SHP77 (cell line): ENCODE results near the gene CPM.
"Not testable (repeated sequence)": the region's sequence is repeated elsewhere in the genome, so short reads cannot be mapped to it uniquely, and the experiment has no call there.

Experiments
- DNase-seq, 2 experiments: peaks; one replicate each; lab custom pipeline; 2025; lab: John Stamatoyannopoulos, UW

Gene CPM

DNA sequence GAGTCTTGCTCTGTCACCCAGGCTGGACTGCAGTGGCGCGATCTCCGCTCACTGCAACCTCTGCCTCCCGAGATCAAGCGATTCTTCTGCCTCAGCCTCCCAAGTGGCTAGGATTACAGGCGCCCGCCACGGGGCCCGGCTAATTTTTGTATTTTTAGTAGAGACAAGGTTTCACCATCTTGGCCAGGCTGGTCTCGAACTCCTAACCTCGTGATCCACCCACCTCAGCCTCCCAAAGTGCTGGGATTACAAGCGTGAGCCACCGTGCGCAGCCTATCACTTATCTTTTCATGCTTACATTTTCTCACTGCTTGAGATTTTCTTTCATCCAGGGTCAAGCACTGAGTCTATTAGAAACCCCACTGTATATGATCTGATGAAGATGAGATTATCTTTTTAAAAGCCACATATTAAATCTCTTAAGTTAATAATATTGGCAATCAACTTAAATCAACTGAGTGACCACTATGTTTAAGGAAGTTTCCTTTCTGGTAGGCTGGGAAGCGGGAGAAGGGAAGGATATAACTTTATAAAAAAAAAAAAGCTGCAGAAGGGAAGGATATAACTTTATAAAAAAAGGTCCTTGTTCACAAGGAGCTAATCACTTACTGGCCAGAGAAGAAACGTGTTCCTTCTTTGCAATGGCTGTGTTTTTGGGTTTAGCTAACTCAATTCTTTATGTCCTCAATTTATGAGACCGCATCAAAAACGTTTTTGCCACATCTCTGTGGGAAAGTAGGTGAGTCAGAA, 126.3 kb downstream of the CPM start:
- no peak for DNase-seq

GRCh38 chr12:68805592-68806120, 127.3 kb downstream of the CPM start:
- no peak for DNase-seq

DNA sequence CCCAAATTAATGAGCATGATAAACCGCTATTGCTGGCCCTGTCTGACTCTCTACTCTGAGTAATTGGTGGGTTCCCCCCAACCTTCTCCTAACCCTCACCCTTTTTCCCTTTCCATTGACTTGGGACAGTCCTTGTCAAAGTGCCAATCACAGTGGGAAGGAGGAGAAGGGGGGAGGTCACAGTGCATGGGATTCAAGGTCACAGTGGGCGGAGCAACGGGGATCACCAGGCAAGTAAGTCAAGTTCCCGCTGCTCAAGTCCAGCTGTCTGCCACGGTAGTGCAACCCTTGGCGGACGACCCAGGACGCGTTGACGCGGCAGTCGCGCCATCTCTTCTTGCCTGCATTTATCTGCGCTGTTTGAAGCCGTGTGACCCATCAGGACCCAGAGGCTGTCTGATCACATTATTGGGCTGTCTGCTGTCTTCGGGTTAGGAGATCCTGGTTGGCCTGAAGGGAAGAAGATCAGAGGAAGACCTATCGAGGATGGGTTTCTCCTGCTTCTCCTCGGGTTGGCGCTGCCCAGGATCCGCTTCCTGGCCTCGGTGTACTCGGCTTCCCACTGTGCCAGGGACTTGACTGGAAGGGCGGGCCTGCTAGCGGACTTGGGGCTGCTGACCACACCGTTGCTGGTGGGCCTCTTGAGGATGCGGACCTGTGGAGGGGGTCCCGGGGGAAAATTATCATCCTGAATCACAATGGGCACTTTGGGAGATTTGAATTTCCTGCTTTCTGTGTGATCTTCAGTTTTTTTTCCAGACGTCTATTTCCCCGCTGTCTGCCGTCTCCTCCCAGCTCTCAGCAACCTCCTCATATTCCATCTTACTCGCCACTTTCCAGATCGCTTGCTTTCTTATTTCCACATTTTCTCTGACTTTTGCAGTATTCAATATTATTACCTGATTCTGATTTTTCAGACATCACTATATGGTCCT, 128.0 kb downstream of the CPM start:
- no peak for DNase-seq

DNA sequence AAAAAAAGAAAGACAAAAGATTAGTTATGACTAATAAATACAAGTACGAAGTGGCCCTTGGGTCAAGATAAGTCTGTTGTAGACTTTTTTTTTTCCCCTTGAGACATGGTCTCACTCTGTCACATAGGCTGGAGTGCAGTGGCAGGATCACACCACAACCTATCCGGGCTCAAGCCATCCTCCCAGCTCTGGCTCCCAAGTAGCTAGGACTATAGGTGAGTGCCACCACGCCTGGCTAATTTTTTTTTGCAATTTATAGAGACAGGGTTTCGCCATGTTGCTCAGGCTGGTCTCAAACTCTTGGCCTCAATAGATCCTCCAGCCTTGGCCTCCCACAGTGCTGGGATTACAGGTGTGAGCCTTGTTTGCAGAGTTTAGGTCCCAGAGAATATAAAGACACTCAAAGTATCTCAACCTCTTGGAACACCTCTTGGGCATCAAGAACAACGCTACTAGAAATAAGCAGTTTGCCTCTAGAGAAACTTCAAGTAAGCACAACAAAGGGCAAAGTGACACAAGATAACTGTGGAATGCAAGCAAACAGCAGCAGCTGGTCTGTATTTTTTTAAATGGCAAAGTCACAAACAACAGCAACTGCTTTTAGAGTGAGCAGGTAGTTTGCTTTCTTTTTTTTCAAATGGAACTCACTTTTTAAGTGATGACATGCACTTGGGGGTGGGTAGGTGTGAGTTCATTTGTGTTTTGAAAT, 128.9 kb downstream of the CPM start:
- DNase-seq = no peak

DNA sequence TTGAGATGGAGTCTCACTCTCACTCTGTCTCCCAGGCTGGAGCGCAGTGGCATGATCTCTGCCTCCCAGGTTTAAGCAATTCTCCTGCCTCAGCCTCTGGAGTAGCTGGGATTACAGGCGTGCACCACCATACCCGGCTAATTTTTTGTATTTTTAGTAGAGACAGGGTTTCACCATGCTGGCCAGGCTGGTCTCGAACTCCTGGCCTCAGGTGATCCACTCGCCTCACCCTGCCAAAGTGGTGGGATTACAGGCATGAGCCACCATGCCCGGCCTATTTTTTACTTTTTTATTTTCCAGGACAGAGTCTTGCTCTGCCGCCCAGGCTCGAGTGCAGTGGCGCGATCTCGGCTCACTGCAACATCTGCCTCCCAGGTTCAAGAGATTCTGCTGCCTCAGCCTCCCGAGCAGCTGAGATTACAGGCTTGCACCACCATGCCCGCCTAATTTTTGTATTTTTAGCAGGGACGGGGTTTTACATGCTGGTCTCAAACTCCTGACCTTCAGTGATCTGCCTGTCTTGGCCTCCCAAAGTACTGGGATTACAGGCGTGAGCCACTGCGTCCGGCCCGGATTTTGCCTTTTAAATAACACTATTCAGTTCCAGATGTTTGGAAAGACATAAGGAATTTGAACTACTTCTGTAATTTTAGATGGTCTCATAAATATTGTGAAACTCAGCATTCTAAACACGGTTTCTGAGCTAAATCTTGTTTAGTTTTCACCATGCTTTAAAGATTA, 129.9 kb downstream of the CPM start:
- DNase-seq = not testable (repeated sequence)

- not testable (repeated sequence) for DNase-seq
These were observed 130.6 kb downstream of the CPM start for GRCh38 chr12:68802372-68802745.
